ENCODE measurements around the gene TUBB4B.

Gene TUBB4B

DNA sequence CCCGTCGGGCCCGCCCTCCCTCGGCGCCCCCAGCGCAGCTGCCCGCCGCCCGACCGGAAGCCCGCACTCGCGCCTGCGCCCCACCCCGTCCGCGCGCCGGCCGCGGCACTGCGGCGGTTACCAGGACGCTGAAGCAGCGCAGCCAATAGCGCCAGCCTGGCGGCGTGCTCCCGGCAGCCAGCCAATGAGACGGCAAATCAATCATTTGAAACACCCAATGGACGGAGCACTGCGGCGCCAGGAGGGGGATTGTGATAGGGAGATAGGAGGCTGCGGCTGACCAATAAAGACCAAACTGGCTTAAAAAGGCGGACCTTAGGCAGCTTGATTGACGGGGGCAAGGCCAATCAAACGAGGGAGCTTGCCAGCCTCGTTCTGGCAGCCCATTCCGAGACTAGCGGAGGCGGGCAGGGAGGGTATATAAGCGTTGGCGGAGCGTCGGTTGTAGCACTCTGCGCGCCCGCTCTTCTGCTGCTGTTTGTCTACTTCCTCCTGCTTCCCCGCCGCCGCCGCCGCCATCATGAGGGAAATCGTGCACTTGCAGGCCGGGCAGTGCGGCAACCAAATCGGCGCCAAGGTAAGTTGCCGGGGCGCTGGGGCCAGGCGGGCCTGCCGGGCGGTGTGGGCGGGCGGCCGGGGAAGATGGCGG, at the start of gene TUBB4B:
Gene TUBB4B (plus strand): TSS at position 447 of the 649 bp plus-strand sequence. CDS start 74 bp downstream, at position 521.
- peak; percentile 100 for DNase-seq (ENCODE audit: low spot score)

DNA sequence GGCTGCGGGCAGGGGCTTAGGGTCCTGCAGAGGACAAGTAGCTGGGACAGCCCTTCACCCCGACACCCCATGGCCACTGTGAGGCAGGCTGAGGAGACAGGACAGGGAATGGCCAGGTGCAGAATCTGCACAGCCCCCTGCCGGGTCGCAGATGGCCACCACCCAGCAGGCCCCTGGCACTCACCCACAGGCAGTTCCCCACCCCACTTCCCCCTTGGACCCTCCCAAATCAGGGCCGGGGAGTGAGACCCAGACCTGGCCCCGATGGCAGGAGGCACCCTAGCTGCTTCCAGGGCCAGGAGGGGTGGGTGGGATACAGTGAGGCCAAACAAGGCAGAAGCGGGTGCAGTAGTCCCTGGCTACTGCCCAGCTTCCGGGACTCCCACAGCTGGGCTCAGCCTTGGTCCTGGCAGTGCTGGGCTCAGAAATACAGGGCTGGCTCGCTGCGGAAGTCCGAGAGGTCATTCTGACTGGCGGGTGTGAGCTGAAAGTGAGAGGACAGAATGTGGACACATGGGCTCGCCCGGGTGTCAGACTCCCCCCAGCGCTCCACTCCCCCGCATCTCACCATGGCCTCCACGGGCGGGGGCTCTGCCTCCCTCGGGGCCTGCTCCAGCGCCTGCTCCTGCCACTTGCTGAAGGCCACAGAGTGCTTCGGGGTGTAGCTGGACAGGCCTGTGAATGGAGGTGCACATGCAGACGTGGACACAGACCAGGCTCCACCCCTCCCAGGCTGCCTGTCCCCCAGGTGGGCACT, 49.2 kb upstream of the TUBB4B start:
- DNase-seq (ENCODE audit: low spot score), result no peak

DNA sequence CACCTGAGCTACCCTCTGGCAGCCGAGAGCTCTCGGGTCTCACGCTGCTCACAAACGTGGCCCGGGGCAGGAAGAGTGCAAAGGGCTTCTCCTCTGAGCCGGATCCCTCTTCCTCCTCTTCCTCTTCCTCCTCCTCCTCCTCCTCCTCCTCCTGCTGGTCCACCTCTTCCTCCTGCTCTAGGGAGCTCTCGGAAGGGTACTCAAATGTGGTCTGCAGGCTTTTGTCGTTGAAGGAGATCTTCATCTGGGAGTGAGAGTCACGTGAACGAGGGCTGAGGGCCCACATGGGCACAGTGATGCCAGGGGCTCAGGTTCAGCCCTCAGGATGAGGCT, 48.7 kb upstream of the TUBB4B start:
- no peak for DNase-seq (ENCODE audit: low spot score)

DNA sequence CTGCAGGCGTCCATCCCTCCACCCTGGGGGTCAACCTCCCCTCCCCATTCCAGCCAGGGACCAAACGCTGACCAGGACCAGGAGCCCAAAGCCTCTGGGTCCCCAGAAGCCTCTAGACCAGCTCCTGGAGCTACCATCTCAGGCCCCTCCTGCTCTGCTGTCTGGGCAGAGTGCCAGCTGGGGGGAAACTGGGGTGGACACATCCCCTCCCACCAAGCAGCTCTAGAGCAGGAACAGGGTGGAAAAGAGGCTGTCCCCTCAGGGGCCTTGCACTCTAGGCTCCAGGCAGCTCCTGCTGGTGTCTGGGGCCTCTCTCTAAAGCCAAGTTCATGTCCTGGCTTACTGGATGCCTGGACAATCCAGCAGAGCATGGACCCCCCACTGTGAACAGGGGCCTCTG, 48.2 kb upstream of the TUBB4B start:
- no peak for DNase-seq (ENCODE audit: low spot score)

DNA sequence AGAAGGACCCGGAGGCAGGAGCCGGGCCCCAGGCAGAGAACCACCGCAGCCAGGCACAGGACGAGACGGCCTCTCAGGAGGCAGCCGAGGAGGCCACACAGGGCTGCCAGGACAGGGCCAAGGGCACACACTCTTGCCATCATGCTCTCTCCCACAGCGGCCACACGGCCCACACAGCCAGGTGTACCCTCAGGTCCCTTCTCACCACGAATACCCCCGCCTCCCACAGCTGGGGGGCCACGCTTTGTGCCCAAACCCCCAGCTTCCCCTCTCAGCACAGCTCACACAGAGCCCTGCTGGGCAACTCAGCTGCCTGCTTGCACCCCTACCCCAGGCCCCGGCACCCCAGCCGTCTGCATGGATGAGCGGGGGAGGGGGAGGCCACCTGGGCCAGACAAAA, 47.3 kb upstream of the TUBB4B start:
- DNase-seq (ENCODE audit: low spot score), result no peak

DNA sequence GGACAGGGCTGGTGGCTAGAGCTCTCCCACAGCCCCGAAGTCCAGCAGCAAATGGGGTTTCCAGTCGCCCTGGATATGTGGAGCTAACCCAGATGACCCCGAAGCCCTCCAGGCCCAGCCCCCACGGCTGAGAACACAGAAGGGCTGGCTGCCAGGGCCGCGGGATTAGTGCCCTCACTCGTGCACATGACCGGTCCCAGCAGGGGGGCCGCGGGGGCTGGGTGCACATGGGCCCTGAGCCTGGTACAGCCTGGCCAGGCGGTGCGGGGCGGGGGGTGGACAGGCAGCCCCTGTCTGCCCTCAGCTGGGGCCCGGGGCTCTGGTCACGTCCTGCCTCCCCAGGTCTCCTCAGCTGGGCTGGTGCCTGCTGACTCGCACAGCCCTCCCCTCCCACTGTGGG, 46.7 kb upstream of the TUBB4B start:
- no peak for DNase-seq (ENCODE audit: low spot score)

DNA sequence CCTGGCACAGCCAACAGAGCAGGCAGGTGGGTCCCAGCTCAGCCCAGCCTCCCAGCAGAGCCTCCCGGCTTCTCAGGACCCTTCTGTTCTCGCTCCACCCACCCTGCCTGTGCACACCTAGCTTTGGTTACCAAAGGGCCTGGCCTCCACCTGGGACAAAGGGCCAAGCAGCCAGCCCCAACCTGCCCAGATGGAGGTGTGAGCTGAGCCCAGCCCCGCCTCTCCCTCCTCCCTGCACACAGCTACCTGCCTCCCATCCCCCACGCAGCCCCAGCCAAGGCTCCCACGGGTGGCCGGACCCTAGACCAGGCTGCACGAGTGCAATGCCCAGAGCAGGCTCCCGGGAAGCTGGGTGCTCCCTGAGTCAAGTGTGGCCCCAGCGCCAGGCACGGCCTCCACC, 46.2 kb upstream of the TUBB4B start:
- DNase-seq (ENCODE audit: low spot score), result no peak

DNA sequence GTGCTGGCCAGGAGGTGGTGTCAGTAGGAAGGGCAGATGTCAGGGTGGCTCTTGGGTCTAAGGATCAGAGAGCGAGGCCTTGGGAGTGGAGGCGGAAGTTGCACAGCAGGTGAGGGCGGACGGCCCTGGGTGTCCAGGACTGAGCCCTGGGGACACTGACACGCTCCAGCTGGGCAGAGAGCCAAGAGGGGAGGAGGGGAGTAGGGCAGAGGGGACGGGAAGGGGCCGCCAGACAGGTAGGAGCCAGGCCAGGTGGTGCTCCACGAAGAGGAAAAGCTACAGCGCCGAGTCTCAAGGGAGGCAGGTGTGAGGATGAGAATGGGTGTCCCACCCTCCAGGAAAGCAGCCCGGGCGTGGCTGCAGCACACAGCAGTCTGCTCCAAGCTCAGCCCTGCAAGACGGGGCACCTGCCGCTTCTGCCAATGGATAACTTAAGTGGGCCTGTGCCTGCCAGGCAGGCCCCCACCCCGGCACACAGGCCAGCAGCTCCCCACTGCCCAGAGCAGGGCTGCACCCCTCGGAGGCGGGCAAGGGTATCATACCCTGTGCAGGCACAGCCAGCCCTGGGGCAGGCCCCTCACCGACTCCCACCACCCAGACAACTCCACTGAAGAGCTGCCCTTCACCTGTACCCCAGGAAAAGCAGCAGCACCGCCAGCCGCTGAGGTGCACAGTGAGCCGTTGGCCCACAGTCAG, 45.4 kb upstream of the TUBB4B start:
- DNase-seq (ENCODE audit: low spot score), result no peak

DNA sequence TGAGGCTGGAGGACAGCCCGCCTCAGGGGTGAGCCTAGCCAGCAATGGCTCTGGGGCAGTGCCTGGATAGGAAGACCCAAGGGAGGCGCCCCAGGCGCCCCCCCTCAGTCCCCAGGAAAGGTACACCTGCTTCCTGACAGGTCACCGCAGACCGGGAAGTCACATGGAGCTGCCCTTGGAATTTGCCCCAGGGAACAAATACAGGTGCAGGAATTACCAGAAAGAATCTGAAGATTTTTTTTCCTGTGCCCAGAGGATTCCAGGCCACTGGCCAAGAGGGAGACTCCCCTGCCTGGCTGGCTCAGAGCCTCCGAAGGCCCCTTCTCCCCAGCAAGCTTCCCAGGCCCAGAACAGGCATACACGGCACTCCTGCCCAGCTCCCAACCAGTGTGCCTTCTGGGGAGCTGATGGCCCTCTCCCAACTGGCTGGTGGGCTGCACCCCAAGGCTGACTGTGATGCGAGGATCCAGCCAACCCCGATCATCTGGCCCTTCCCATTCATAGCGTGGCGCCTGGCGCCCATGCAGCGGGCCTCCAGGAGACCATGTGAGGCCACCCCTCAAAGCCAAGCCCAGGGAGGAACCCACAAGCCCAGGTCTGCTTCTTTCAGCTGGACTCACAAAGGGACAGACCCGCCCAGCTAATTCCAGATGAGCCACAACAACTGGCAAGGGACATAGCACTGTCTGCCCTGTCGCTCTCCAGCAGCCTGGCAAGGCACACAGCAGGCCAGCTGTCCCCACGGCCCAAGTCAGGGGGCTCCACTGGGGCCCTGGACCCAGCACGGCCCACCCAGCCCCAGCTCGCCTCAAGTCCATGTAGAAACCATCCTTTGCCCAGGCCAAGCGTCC, 42.8 kb upstream of the TUBB4B start:
- DNase-seq (ENCODE audit: low spot score), result no peak

DNA sequence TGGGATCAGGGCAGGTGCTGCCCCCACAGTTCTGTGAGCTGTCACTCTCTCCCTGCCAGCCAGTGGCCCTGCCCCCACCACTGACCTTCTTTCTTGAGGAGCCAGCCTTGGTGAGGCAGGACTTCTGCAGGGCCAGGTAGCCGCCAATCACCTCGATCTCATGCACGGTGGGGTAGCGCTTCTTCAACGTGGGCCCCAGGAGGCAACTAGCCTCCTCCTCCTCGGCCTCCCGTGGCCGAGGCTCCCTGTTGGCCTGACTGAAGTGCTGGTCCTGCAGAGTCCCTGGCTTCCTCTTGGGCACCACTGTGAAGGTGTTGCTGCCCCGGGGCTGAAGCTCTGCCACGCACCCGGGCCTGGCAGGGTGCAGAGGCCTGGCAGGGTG, 42.2 kb upstream of the TUBB4B start:
- DNase-seq (ENCODE audit: low spot score), result no peak

DNA sequence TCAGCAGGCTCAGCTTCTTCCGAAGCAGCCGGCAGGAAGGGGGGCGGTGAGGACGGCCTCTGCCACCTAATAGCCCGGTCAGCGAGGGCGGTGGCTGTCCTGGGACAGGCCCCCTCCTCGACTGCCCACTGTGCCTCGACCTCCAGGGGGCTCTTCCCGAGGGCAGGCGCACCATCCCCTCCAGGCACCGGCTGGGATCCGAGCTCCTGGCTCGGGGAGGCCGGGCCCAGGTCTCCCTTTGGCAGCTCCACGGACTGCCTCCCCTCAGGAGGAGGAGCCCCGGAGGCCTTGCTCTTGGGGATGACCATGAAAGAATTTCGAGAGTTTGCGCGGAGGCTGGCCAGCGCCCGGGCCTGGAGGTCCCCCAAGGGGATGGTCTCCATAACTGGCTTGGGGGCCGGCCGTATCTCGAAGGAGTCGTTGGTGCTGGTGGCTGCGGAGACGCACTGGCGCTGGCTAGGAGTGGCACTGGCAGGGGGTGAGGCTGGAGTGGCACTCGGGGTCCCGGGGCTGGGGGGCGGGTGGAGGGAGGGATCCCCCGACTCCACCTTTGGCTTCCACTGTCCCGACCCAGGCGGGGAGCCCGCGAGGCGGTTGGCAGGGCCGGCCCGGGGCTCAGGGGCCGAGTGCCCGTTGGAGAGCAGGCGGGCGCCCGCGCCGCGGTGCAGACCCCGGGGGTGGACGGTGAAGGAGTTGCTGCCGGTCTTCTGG, 41.5 kb upstream of the TUBB4B start:
- DNase-seq (ENCODE audit: low spot score), result no peak

DNA sequence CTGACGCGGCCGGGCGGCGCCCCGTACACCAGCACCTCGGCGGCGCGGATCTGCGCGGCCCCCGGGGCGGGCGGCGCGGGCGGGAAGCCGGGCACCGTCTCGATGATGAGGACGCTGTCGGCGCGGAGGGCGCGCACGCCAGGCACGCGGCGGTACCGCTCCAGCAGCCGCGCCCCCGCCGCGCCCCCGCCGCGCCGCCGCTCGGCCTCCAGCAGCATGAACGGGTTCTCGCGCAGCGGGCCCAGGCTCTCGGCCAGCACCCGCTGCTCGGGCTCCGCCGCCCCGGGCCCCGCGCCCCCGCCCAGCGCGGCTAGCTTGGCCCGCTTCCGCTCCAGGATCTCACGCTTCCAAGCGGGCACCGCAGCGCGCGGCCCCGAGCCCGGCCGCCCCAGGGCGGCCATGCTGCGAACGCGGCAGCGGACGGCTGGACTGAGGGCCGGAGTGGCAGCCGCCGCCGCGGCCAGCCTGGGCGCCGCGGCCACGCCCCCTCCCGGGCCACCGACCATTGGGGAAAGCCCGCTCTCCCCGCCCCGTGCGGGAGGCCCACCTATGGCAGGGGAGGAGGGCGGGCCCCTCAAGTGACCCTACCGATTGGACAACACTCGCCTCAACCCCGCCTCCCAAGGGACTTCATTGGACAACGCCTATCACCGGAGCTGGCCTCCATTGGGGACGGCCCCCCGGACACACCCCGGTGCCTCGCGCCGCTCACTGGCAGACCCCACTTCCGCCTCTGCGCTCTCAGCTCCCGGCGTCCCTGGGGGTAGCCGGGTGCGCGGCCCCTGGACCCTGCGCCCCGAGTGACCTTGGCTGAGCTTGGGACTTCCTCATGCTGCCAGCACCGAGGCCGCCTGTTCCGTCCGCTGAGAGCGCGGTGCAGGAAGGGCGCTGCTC, 40.5 kb upstream of the TUBB4B start, which contains the start of gene TPRN:
Gene TPRN (minus strand): TSS at position 431 of the 894 bp plus-strand sequence. CDS start 30 bp downstream, at position 401.
- DNase-seq (ENCODE audit: low spot score), result peak; percentile 100

DNA sequence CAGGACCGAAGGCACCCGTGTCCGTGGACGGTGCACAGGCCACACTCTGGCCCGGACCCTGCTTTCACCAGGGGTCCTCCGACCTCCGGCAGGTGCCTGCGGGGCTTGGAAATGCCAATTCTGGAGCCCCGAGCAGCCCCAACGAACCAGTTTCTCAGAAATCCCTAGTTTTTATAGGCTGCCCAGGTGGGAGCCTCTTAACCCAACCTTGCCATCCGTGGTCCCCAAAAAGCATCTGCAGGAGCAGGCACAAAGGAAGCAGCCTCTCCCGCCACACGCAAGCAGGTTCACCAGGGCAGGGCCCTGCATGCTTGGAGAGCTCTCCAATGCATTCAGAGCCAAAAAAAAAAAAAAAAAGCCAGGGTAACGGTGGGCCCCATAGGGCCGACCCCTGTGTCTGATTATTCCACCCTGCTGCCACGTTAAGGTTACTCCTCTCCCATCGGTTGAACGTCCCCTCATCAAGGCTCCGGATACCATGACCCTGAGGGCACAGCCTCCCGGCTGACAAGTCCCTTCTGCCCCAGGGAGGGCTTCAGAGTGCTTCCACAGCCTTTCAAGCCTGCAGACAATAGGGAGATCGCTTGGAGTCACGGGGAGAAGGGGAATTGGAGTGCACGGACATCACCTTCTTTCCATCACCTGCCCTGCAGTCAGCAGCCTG, 39.8 kb upstream of the TUBB4B start:
- no peak for DNase-seq (ENCODE audit: low spot score)

DNA sequence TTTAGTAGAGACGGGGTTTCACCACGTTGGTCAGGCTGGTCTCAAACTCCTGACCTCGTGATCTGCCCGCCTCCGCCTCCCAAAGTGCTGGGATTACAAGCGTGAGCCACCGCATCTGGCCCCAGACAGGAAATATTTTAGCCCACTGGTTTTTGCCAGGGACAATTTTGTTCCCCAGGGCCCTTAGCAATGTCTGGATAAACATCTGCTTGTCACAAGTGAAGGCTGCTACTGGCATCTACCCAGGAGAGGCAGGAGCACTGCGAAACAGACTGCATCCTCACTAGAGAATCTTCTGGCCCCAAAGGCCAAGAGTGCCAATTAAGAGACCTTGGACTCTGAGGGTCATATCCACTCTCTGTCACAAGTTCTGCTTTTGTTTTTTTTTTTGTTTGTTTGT, 38.1 kb upstream of the TUBB4B start:
- no peak for DNase-seq (ENCODE audit: low spot score)

DNA sequence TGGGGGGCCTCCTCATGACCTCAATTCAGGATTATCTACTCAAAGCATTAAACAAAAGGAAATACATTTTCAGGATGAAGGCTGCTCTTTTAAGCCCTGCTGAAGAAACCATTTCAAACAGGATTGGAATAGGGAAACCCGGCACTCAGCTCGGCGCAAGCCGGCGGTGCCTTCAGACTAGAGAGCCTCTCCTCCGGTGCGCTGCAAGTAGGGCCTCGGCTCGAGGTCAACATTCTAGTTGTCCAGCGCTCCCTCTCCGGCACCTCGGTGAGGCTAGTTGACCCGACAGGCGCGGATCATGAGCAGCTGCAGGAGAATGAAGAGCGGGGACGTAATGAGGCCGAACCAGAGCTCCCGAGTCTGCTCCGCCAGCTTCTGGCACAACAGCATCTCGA, 36.4 kb upstream of the TUBB4B start:
- DNase-seq (ENCODE audit: low spot score), result no peak

DNA sequence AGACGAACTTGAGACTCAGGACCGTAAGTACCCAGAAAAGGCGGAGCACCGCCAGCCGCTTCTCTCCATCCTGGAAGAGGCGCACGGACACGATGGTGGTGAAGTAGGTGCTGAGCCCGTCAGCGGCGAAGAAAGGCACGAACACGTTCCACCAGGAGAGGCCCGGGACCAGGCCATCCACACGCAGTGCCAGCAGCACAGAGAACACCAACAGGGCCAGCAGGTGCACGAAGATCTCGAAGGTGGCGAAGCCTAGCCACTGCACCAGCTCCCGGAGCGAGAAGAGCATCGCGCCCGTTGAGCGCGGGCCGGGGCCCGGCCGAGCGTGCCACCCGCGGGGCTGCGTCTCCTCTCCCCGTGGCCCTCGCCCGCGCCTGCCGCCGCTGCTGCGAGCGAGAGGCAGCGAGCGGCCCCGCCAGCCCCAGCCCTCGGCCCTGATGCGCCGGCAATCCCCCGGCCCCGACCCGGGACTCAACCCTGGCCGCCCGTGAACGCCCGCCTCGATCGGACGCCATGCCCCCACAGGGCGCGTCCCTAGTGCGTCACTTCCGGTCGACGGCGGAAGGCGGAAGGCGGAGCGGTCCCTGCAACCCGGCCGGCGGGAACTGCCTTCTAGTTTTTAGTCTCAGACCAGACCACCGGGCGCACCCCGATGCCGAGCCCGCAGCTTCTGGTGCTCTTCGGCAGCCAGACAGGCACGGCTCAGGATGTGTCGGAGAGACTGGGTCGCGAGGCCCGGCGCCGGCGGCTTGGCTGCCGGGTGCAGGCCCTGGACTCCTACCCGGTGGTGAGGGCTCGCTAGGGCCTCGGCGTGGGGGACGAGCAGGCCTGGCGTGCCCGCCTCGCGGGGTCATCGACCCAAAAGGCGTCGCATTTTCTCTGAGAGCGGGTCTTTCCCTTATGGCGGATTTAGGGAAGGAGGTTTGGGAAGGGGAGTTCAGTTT, 35.7 kb upstream of the TUBB4B start, which contains the start of the genes NDOR1 and TMEM203:
Gene NDOR1 (plus strand): TSS at position 575 of the 944 bp plus-strand sequence. CDS start 78 bp downstream, at position 653.
Gene TMEM203 (minus strand): TSS at position 523 of the 944 bp plus-strand sequence. CDS start 234 bp downstream, at position 289.
- peak; percentile 95 for DNase-seq (ENCODE audit: low spot score)

DNA sequence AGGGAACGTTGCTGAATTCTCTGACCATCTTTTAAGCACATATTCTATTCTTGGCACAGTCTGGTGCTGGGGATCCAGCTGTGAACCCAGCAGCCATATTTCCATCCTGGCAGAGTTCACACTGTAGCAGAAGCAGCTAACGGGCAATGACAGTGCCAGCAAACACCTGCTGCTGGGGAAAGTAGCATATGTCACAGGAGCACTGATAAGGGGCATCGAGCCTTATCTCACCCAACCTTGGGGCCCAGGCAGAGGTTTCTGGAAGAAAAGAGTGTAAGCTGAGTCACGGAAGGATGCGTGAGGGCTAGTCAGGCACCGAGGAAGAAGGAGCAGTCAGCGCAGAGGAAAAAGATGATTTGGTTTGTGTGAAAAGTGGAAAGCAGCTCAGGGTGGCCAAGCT, 34.5 kb upstream of the TUBB4B start:
- no peak for DNase-seq (ENCODE audit: low spot score)

DNA sequence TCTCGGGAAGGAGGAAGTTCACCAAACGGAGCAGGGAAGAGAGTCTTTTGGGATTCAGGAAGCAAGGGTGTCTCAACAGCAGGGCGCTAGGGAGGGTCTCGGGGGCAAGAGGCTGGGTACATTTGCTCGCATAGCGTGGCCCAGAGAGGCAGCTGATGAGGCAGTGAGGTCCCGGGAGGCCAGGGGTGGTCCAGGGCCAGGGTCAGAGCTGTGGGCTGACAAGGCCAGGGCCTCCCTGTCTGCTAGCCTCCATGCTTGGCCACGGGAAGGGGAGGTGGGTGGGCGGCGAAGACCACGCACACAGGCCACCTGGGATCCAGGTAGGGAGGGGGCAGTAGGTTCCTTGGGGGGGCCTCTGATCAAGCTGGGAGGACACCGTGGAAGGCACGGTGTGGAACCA, 29.6 kb upstream of the TUBB4B start:
- DNase-seq (ENCODE audit: low spot score), result no peak

DNA sequence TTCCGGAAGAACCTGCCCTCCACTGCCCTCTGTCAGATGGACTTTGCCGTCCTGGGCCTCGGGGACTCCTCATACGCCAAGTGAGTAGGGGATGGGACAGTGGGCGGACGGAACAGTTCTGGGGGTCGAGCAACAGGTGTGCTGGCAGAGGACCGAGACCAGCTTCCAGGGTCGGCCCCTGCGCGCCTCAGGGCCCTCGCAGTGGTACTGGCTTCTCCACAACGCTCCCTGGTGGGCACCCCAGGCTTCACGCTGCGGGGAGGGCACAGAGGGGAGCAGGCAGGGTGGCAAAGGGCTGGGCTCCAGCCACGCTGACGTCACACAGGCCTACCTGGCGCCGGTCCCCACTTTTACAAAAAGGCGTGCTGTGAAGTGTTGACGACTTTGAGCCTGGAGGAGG, 28.6 kb upstream of the TUBB4B start:
- no peak for DNase-seq (ENCODE audit: low spot score)
